GM23338 (cell line): Measurements from ENCODE around the gene CAMTA1. TPM values are rescaled to one million over a fixed set of nuclear protein-coding genes. Genes with fewer than 3 reads are reported as not detected.

ENCODE experiments used
- ATAC-seq: fragments of 200-7000 bp; cut with Tn5 transposase; 3 replicates; pipeline ENCODE4 v1.9.1; 2020
- DNase-seq: peaks from one replicate; pipeline ENCODE4 v3.0.0-alpha.2; 2015; ENCODE audit warnings: low spot score
- H2AFZ ChIP-seq: fragments of 200-600 bp; sonication (generic); 2 replicates; pipeline ENCODE4 v1.8.0; 2016; ENCODE audit warnings: antibody characterized with exemption, mild to moderate bottlenecking, moderate library complexity
- H3F3A ChIP-seq: fragments of 200-600 bp; sonication (generic); replicated peaks from 2 replicates; pipeline ENCODE4 v1.8.0; 2017; ENCODE audit warnings: antibody characterized with exemption, mixed run types, low read depth
- H3K27ac ChIP-seq: fragments of 200-600 bp; sonication (generic); 2 replicates; pipeline ENCODE4 v1.6.1; 2016; ENCODE audit warnings: low read depth
- H3K27me3 ChIP-seq: fragments of 200-600 bp; sonication (generic); 2 replicates; pipeline ENCODE4 v1.8.0; 2016; ENCODE audit warnings: mild to moderate bottlenecking, mixed run types, moderate library complexity; ENCODE audit not compliant: insufficient read depth
- H3K36me3 ChIP-seq: fragments of 200-600 bp; sonication (generic); 2 replicates; pipeline ENCODE4 v1.8.0; 2016; ENCODE audit warnings: mild to moderate bottlenecking; ENCODE audit not compliant: insufficient read depth
- H3K4me1 ChIP-seq: fragments of 200-600 bp; sonication (generic); 2 replicates; pipeline ENCODE4 v1.8.0; 2016; ENCODE audit warnings: mild to moderate bottlenecking, moderate library complexity; ENCODE audit not compliant: insufficient read depth
- H3K4me2 ChIP-seq: fragments of 200-600 bp; sonication (generic); 2 replicates; pipeline ENCODE4 v1.7.1; 2017; ENCODE audit warnings: mixed run types
- H3K4me3 ChIP-seq: fragments of 200-600 bp; sonication (generic); 2 replicates; pipeline ENCODE4 v1.6.1; 2016; ENCODE audit warnings: mixed run types
- H3K79me2 ChIP-seq: fragments of 200-600 bp; sonication (generic); replicated peaks from 2 replicates; pipeline ENCODE4 v1.8.0; 2017; ENCODE audit warnings: mild to moderate bottlenecking; ENCODE audit not compliant: insufficient read depth
- H3K9me2 ChIP-seq: fragments of 200-600 bp; sonication (generic); 2 replicates; pipeline ENCODE4 v1.8.0; 2017; ENCODE audit not compliant: insufficient read depth
- H4K20me1 ChIP-seq: fragments of 200-600 bp; sonication (generic); replicated peaks from 2 replicates; pipeline ENCODE4 v1.8.0; 2017; ENCODE audit warnings: mild to moderate bottlenecking; ENCODE audit not compliant: insufficient read depth
- H3K27ac Mint-ChIP-seq: 2 replicates; pipeline ENCODE4 v1.8.0; 2020; ENCODE audit warnings: inconsistent platforms, mild to moderate bottlenecking, moderate library complexity, mixed read lengths
- H3K27me3 Mint-ChIP-seq: 3 replicates; pipeline ENCODE4 v1.8.0; 2022; ENCODE audit warnings: low read depth, mild to moderate bottlenecking, moderate library complexity, mixed read lengths, inconsistent platforms; ENCODE audit not compliant: insufficient read depth, poor library complexity
- H3K36me3 Mint-ChIP-seq: 3 replicates; pipeline ENCODE4 v1.8.0; 2021; ENCODE audit warnings: low read depth, mild to moderate bottlenecking, inconsistent platforms, moderate library complexity, mixed read lengths
- H3K4me1 Mint-ChIP-seq: 3 replicates; pipeline ENCODE4 v1.8.0; 2020; ENCODE audit warnings: mild to moderate bottlenecking, inconsistent platforms, mixed read lengths
- H3K4me3 Mint-ChIP-seq: 3 replicates; pipeline ENCODE4 v1.8.0; 2021; ENCODE audit warnings: moderate library complexity, mild to moderate bottlenecking, inconsistent platforms, mixed read lengths
- H3K9me3 Mint-ChIP-seq: 3 replicates; pipeline ENCODE4 v1.8.0; 2020; ENCODE audit warnings: moderate library complexity, mild to moderate bottlenecking, inconsistent platforms, mixed read lengths
- CREB1 ChIP-seq: fragments of 250-450 bp; sonication (Bioruptor Pico); IDR thresholded peaks from 2 replicates; pipeline ENCODE4 v1.5.0; 2020; ENCODE audit warnings: low read depth, mild to moderate bottlenecking, moderate library complexity
- EZH2 ChIP-seq: fragments of 200-600 bp; sonication (generic); IDR thresholded peaks from one replicate; pipeline ENCODE4 v1.8.0; 2017; ENCODE audit warnings: antibody characterized with exemption, mild to moderate bottlenecking, low read depth; ENCODE audit not compliant: unreplicated experiment
- EZH2phosphoT487 ChIP-seq: fragments of 200-600 bp; sonication (generic); IDR thresholded peaks from one replicate; pipeline ENCODE4 v1.8.1; 2018; ENCODE audit warnings: antibody characterized with exemption; ENCODE audit not compliant: unreplicated experiment
- JUNB ChIP-seq: IDR thresholded peaks from one replicate; pipeline ENCODE4 v1.6.1; 2016; ENCODE audit warnings: antibody characterized with exemption; ENCODE audit not compliant: unreplicated experiment
- NANOG ChIP-seq: IDR thresholded peaks from 2 replicates; pipeline ENCODE4 v1.6.1; 2016; ENCODE audit warnings: antibody characterized with exemption, borderline replicate concordance
- POLR2AphosphoS5 ChIP-seq: IDR thresholded peaks from 2 replicates; pipeline ENCODE4 v1.6.1; 2016; ENCODE audit warnings: antibody characterized with exemption, low read depth
- REST ChIP-seq: IDR thresholded peaks from one replicate; pipeline ENCODE4 v1.6.1; 2018; ENCODE audit warnings: antibody characterized with exemption; ENCODE audit not compliant: unreplicated experiment
- STAT1 ChIP-seq: IDR thresholded peaks from one replicate; pipeline ENCODE4 v1.6.1; 2016; ENCODE audit warnings: antibody characterized with exemption; ENCODE audit not compliant: unreplicated experiment
- ZNF114 ChIP-seq: fragments of 250-450 bp; sonication (Bioruptor Pico); IDR thresholded peaks from 2 replicates; pipeline ENCODE4 v1.5.0; 2020; ENCODE audit warnings: mild to moderate bottlenecking, moderate library complexity
- ZNF331 ChIP-seq: fragments of 250-450 bp; sonication (Bioruptor Pico); IDR thresholded peaks from 2 replicates; pipeline ENCODE4 v1.5.0; 2020; ENCODE audit warnings: low read depth, mild to moderate bottlenecking, moderate library complexity
- polyA plus RNA-seq: library from polyadenylated mRNA; unstranded; fragments of >200 nt; fragmentation: Nextera tagmentation; extraction: Ambion mirVana; gene quantifications from 2 replicates; pipeline ENCODE4 v1.2.1, GENCODE V29; 2016
- total RNA-seq: library from RNA; depleted of rRNA; stranded (reverse); fragments of >200 nt; shearing (Covaris generic); gene quantifications from 2 replicates; pipeline ENCODE4 v1.2.3, GENCODE V29; 2014
- TF ChIP-seq, protein P1 (sequence below): IDR thresholded peaks from 2 replicates; pipeline ENCODE4 v1.6.1; 2016; ENCODE audit warnings: antibody characterized with exemption
- TF ChIP-seq, protein P2 (sequence below), 2 experiments: fragments of 200-600 bp in 1 of 2; sonication (generic) in 1 of 2; conservative IDR thresholded peaks; 2 replicates each; pipeline versions ENCODE4 v1.5.1 to v1.6.1; 2016 to 2017; ENCODE audit warnings: antibody characterized with exemption in 2 of 2, low read depth in 2 of 2, mild to moderate bottlenecking in 2 of 2, moderate library complexity in 1 of 2
- TF ChIP-seq, protein P3 (sequence below): fragments of 250-450 bp; sonication (Bioruptor Pico); IDR thresholded peaks from 2 replicates; pipeline ENCODE4 v1.5.0; 2020; ENCODE audit warnings: mild to moderate bottlenecking, moderate library complexity

The CAMTA1 gene
- total and polyA plus RNA-seq, 2 experiments from 2014 or later, result 115 to 519 TPM

DNA sequence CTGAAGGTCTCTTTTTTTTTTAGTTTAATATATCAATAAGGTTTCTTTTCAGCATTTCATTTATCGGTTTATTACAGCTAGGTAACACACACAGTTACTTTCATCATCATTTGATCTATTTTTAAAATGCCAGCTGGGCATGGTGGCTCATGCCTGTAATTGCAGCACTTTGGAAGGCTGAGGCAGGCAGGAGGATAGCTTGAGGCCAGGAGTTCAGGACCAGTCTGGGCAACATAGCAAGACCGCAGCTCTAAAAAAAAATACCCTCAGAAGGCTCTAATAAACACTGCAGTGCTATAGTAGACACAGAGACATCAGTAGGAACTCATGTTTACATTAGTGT lies 937.4 kb downstream of the CAMTA1 start:
- Histone ChIP-seq H4K20me1 (no peaks in the 10 kb centered on the region; the same call in 1 of the 2 replicates), H2AFZ (no peak overlapping the region), H3K4me2 (no peak overlapping the region), H3K27ac (no peak overlapping the region), H3F3A (no peaks in the 10 kb centered on the region), H3K4me1 (0 out of 2 replicates have a peak, but pooled peaks cover under 1% of the 10 kb centered on the region), H3K4me3 (no peak overlapping the region), H3K36me3 (no peaks in the 10 kb centered on the region), H3K27me3 (no peaks in the 10 kb centered on the region), H3K79me2 (no peaks in the 10 kb centered on the region), H3K9me2 (no peaks in the 10 kb centered on the region)
- DNase-seq, result no peak
- H3K9me3 Mint-ChIP-seq, result no peaks in the 10 kb centered on the region
- H3K4me3 Mint-ChIP-seq, result no peak overlapping the region
- H3K36me3 Mint-ChIP-seq, result no peaks in the 10 kb centered on the region
- no peak overlapping the region for H3K27ac Mint-ChIP-seq
- peaks cover 7% of the 10 kb centered on the region for H3K27me3 Mint-ChIP-seq
- peaks cover 6% of the 10 kb centered on the region for H3K4me1 Mint-ChIP-seq
- ATAC-seq, result no peak
- no peak for TF ChIP-seq EZH2phosphoT487
- TF ChIP-seq ZNF114 (CRISPR knock-in tag), result no peak
- TF ChIP-seq REST, result no peak
- TF ChIP-seq, protein P1, sequence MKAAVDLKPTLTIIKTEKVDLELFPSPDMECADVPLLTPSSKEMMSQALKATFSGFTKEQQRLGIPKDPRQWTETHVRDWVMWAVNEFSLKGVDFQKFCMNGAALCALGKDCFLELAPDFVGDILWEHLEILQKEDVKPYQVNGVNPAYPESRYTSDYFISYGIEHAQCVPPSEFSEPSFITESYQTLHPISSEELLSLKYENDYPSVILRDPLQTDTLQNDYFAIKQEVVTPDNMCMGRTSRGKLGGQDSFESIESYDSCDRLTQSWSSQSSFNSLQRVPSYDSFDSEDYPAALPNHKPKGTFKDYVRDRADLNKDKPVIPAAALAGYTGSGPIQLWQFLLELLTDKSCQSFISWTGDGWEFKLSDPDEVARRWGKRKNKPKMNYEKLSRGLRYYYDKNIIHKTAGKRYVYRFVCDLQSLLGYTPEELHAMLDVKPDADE, result no peak
- TF ChIP-seq, protein P2, sequence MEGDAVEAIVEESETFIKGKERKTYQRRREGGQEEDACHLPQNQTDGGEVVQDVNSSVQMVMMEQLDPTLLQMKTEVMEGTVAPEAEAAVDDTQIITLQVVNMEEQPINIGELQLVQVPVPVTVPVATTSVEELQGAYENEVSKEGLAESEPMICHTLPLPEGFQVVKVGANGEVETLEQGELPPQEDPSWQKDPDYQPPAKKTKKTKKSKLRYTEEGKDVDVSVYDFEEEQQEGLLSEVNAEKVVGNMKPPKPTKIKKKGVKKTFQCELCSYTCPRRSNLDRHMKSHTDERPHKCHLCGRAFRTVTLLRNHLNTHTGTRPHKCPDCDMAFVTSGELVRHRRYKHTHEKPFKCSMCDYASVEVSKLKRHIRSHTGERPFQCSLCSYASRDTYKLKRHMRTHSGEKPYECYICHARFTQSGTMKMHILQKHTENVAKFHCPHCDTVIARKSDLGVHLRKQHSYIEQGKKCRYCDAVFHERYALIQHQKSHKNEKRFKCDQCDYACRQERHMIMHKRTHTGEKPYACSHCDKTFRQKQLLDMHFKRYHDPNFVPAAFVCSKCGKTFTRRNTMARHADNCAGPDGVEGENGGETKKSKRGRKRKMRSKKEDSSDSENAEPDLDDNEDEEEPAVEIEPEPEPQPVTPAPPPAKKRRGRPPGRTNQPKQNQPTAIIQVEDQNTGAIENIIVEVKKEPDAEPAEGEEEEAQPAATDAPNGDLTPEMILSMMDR (conservative IDR thresholded peaks at IDR 0.05; ENCODE audit: low read depth in 2 of 2), result no peak
- no peak for TF ChIP-seq EZH2
- TF ChIP-seq CREB1, result no peak
- no peak for TF ChIP-seq POLR2AphosphoS5
- TF ChIP-seq, protein P3, sequence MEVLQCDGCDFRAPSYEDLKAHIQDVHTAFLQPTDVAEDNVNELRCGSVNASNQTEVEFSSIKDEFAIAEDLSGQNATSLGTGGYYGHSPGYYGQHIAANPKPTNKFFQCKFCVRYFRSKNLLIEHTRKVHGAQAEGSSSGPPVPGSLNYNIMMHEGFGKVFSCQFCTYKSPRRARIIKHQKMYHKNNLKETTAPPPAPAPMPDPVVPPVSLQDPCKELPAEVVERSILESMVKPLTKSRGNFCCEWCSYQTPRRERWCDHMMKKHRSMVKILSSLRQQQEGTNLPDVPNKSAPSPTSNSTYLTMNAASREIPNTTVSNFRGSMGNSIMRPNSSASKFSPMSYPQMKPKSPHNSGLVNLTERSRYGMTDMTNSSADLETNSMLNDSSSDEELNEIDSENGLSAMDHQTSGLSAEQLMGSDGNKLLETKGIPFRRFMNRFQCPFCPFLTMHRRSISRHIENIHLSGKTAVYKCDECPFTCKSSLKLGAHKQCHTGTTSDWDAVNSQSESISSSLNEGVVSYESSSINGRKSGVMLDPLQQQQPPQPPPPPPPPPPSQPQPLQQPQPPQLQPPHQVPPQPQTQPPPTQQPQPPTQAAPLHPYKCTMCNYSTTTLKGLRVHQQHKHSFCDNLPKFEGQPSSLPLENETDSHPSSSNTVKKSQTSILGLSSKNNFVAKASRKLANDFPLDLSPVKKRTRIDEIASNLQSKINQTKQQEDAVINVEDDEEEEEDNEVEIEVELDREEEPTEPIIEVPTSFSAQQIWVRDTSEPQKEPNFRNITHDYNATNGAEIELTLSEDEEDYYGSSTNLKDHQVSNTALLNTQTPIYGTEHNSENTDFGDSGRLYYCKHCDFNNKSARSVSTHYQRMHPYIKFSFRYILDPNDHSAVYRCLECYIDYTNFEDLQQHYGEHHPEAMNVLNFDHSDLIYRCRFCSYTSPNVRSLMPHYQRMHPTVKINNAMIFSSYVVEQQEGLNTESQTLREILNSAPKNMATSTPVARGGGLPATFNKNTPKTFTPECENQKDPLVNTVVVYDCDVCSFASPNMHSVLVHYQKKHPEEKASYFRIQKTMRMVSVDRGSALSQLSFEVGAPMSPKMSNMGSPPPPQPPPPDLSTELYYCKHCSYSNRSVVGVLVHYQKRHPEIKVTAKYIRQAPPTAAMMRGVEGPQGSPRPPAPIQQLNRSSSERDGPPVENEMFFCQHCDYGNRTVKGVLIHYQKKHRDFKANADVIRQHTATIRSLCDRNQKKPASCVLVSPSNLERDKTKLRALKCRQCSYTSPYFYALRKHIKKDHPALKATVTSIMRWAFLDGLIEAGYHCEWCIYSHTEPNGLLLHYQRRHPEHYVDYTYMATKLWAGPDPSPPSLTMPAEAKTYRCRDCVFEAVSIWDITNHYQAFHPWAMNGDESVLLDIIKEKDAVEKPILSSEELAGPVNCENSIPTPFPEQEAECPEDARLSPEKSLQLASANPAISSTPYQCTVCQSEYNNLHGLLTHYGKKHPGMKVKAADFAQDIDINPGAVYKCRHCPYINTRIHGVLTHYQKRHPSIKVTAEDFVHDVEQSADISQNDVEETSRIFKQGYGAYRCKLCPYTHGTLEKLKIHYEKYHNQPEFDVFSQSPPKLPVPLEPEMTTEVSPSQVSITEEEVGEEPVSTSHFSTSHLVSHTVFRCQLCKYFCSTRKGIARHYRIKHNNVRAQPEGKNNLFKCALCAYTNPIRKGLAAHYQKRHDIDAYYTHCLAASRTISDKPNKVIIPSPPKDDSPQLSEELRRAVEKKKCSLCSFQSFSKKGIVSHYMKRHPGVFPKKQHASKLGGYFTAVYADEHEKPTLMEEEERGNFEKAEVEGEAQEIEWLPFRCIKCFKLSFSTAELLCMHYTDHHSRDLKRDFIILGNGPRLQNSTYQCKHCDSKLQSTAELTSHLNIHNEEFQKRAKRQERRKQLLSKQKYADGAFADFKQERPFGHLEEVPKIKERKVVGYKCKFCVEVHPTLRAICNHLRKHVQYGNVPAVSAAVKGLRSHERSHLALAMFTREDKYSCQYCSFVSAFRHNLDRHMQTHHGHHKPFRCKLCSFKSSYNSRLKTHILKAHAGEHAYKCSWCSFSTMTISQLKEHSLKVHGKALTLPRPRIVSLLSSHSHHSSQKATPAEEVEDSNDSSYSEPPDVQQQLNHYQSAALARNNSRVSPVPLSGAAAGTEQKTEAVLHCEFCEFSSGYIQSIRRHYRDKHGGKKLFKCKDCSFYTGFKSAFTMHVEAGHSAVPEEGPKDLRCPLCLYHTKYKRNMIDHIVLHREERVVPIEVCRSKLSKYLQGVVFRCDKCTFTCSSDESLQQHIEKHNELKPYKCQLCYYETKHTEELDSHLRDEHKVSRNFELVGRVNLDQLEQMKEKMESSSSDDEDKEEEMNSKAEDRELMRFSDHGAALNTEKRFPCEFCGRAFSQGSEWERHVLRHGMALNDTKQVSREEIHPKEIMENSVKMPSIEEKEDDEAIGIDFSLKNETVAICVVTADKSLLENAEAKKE (CRISPR knock-in tag), result no peak
- TF ChIP-seq JUNB, result no peak
- no peak for TF ChIP-seq ZNF331 (CRISPR knock-in tag)
- TF ChIP-seq NANOG, result no peak
- TF ChIP-seq STAT1, result no peak
